NCI-H2196 (cell line): ENCODE measurements around the gene CCDC51.
A peak's percentile ranks its signal among the peaks of the same experiment; 100 is the strongest.
"Not testable (repeated sequence)": the region's sequence is repeated elsewhere in the genome, so short reads cannot be mapped to it uniquely, and the experiment has no call there.

Experiments used
- DNase-seq: peaks from one replicate; lab custom pipeline; 2025; ENCODE audit not compliant: unreplicated experiment; lab: John Stamatoyannopoulos, UW

Gene CCDC51

DNA sequence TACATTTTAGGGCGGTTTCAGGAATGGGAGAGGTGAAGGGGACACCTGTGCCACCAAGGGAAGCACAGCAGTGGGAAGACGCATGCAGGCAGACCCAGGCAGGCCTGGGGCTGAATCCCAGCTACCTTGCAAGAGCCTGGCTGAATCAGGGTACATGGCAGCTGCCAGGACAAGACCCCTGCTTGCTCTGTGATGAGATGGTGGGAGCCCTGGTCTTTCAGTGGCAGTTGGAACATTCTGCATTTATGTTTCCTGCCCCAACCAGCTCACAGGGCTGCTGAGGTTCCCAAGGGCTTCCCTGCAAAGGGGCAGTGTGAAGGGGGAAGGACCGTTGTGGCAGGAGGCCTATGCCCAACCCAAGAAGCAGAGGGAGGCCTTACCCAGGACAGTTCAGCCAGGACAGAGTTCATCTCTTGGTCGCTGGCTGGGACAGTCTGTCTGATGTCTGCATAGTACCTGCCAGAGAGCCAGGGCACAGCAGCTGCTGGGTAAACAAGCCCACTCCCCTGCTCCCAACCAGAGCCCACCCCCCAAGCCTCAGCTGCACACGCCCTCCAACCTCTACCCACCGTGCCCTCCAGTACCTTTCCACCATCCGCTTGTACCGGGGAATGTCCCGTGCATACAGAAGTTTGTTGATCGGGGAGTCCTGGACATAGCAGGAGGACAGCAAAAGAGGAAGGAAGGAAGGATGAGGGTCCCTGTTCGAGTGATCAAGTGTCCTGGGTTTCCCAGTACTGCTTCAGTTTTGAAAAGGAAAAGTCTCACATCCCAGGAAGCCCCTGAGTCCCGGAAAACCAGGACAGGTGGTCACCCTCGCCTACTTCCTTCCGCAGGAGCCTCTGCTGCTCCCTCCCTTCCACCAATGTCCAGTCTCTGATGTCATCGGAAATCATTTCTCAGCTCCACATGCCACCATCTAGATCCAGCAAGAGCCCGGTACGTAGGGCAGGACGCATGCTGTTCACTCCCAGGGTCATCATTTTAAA, 33.2 kb downstream of the CCDC51 start:
- no peak for DNase-seq

DNA sequence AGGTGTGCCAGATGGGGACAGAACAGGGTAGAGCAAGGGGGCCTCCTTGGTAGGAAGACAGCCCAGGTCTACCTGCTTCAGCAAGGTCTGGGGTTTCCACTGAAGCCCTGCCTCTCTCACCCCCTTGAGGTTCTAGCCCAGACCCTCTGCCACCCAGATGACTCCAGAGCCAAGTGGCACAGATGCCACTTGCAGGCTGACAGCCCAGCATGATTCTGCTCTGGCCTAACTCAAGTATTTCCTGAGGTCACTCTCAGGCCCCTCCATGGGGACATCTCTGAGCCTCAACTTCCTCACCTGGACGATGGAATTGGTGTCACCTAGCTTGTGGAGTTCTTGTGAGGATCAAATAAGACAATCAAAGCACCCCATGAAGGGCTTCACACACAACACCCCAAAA, 33.9 kb downstream of the CCDC51 start:
- no peak for DNase-seq

DNA sequence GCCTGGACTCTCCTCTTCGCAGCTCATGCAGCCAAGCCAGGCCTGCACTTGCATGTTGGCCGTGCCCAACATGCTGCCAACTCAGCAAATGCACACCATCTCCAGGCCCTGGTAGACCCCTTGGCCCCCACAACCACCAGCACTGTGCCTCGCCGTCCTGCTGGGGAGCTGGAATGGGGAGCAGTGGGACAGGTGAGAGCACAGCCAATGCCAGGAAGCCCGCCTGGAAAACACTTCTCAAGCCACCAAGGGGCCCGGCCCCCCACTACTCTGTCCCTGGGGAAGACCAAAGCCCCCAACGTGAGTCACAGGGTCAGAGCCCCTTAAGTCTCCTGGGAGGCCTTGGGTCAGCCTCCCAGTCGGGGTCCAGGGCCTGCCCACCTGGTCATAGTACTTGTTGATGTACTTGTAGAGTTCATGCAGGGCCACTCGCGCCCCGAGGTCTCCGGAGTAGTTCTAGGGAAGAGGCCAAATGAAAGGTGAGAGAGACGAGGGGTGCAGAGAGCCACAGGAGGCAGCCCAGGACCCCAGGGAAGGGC, 34.5 kb downstream of the CCDC51 start:
- DNase-seq = no peak

DNA sequence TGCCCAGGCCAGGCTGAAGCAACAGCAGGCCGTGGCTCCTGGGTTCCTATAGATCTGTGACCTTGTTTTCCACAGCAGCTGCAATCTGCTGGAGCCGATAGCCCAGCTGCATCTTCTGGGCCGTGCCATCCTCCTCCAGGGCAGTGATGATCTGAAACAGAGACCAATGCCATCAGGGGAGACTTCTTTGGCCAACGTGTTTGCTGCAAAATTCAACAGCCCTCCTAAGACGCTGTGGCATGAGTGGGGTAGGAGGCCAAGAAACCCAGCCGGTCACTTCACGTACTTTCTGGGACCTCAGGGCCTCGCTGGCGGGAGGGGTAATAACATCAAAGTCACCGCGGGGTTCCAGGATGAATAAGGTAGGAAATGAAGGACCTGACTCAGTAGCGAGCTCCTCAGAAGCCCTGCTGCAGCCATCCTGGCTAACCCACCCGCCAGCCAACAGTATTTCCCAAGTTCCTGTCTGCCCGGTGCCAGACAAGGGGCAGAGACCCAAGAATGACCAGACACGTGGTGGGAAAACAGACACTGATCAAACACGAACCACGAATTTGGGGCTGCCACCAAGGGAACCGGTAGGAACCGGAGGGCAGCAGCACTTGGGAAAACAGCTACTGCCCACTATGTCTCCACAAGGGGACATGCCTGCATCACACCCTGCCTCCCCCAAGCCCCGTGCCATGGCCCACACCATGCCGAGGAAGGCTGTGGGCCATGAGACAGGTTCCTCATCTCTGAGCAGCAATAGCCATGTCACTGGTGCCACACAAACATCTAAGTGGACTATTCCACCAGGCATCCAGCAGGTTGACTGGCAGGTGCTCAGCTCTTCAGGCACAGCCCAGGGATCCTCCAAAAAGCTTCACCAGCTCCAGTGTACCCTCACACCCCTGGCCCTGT, 35.2 kb downstream of the CCDC51 start:
- no peak for DNase-seq

DNA sequence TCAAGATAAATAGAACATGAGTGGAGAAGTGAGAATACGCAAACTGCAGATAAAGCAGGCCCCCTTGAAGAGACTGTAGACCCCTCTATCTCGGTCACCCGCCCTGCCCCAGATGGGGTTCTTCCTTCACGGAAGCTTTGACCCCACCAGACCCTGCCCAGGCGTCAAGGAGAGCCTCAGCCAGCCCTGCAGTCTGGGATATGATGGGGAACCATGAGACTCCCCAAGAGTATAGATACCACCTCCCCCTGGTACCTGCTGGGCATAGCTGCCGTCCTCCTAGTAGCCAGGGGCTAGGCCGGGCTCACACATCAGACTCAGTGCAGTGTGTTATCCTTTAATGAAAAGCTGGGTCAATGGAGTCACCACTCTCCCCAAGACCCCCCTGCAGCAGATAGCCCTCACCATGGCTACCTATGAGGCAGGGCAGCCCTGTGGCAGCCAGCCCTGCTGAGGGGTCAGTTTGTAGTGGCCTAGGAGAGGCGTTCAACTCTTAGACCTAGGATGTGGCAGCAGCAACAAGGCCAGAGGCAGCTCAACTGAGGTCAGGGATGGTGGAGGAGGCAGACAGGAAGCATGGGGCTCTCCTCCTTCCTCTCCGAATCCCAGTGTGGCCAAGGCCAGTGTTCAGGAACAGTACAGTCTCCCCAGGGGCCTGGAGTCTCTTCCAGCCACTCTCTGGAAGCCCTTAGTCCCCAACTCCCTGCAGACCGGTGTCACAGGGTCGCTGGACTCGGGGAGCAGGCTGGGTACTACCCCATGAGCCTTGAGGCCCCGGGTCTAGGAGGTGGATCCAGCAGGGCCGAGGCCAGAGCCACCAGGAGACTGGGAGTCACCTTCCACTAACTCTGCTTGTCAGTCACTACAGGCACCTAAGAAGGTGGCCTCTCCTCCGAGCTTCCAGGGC, 36.1 kb downstream of the CCDC51 start:
- DNase-seq = no peak

DNA sequence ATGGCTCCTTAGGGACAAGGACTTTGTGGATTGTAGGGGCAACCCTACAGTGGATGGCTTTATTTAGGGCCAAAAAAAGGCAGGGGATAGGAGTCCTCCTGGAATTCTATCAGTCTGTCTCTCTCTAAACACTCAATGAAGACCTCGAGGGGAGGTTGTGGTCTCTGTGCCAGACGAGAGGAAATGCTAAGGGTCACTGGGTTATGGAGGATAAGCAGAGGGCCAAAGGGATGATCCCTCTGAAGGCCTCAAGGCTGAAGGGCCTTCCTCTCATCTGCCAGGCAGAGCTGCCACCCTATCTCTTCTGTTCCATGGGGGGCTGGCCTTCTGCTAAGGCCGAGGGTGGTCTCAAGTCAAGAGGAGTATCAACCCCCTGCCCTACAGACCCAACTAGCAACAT, 37.0 kb downstream of the CCDC51 start:
- no peak for DNase-seq

DNA sequence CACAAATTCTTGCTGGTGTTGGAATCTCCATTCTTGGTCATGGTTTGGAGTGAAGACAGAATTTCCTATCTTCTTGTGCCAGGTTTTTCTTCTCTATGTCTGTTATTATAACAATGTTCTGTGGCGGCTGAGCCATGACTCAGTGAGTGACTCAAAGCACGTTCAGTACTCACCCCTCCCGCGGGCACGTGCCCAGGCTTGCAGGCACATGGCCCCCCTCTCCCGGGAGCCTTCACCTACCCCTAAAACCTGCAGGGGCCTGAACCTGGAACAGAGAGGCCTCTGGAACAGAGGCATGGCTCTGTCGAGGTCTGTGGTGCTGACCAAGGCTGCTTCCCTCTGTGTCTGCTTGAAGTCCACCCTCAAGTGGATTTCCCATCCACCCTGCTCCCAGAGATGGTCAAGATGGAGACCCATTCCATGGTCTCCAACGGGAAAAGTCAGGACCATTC, 37.6 kb downstream of the CCDC51 start:
- DNase-seq = no peak

DNA sequence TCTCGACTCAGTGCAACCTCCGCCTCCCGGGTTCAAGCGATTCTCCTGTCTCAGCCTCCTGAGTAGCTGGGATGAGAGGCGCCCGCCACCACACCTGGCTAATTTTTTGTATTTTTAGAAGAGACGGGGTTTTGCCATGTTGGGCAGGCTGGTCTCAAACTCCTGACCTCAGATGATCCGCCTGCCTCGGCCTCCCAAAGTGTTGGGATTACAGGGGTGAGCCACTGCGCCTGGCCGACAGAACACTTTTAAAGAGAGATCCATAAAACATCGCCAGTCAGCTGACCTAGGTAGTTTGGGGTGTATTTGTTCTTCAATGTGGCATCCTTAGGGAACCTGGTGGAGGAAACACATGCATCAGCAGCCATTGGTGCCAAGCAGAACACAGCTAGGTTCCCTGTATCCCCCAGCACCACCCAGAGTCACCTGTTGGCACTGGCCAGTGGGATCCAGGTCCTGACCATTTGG, 38.5 kb downstream of the CCDC51 start:
- not testable (repeated sequence) for DNase-seq

DNA sequence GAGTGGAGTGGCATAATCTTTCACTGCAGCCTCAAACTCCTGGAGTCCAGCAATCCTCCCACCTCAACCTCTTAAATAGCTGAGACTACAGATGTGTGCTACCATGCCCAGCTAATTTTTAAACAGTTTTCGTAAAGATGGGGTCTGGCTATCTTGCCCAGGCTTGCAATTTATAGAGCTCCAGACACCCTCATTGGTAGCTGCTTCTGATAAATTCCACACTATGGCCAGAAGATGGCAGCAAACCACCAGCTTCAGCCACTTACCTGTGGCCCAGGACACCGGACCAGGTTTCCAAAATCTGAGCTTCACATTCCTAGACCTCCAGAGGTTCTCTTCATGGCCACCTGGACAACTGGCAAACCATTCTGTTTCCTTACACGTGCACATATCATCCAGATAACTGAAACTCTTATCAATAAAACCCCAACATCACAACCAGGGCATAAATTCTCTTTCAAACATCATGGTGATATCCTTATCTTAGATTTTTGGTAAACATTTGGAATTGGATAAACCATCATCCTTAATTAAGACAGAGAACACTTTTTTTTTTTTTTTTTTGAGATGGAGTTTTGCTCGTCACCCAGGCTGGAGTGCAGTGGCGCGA, 39.0 kb downstream of the CCDC51 start:
- peak; percentile 29 for DNase-seq

DNA sequence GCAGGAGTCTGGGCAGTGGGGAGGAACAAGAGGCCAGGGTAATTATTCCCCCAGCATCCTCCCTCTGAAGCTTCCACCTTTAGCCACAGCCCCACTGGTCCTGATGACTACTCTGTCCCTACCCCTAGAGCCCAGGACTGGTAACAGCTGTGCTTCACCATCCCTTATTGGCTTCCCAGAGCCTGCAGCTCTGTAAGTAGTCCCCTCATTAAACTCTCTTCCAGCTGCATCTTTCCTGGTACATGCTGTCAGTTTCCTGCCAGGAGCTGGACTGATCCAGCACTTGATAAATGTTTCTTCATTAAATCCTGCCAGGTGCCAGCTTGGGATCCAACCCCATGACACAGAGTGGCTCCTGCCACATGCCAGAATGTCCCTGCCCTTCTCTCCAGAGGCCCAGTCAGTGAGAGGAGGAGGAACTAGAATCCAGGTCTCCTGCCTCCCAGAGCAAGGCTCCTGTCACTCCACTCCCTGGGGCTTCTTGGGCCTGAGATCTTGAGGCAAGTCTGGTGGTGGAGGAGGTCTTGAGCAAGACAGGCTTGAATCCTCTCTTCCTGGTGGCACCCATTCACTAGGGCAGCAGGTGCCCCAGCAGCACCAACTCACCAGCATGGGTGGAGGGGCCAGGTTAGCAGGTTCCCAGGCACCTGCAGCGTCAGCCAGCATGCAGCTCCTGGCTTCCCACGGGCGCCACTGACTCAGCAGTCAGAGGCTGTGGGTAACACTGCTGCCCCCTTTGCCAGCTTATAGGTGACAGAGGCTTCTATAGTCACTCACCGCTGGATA, 40.3 kb downstream of the CCDC51 start:
- no peak for DNase-seq

DNA sequence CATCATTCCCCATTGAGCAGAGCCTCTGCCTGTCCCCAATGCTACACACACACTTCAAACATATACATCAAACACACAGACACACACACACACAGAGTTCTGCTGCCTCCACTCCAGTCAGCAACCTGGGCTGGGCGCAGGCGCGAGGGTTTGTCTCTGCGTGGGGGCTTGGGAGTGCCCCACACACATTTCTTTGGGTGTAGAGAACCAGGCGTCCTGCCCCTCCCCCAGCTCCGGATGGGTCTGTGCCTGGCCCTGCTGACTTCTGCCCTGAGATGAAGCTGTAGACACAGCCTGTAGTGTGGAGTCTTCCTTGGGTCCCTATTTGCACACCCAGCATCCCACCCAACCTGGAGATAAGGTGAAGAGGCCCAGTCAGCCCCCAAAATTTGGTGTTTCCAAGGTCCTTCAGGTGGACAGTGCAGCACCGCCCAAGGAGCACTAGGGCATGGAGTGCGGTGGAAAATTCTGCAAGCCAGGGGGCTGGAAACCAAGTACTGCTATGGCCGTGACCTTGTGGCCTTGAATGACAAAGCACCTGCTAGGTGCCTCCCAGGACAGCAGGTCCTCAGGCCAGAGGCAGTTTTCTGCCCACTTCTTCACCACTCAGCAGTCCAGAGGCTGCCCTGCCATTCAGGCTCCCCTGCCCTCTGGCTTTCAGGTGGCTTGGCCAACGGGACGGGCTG, 41.1 kb downstream of the CCDC51 start:
- no peak for DNase-seq

DNA sequence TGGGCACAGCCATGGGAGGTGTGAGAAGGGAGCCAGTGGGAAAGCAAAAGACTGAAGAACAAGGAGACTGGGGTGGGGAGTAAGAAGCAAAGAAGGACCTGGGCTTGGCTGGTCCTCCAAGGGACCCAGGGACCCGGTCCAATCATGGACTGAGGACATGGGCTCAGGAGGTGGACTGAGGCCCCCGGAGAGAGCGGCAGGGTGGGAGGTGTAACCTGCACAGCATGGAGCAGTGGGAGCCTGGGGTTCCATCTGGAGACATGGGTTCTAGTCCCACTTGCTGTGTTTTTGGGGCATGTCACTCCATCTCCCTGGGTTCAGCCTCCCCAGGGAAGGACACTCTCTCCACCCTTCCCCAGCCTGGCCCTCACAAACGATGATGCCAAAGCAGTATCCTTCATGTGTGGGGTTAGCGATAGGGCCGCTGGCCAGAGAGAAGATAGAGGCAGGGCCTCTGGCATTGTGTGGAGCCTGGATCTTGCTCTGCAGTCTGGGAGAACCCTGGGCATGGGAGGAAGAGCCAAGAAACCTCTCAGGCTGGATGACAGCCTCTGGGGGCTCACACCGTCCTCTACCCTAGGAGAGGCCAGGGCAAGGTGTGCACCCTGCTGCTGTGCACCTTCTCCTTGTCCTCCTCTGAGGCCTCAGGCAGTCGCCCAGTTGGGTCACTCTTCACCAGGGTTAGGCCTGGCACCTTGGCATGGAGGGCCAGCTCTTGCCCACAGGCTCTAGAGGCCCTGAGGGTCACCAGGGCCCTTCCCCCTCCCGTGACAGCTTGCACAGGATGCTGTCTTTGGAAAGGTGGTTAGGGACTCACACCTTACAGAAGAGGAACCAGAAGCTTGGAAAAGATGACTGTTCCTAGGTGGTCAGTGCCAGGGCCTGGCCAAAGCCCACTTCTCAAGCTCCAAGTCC, 41.9 kb downstream of the CCDC51 start:
- DNase-seq = no peak

DNA sequence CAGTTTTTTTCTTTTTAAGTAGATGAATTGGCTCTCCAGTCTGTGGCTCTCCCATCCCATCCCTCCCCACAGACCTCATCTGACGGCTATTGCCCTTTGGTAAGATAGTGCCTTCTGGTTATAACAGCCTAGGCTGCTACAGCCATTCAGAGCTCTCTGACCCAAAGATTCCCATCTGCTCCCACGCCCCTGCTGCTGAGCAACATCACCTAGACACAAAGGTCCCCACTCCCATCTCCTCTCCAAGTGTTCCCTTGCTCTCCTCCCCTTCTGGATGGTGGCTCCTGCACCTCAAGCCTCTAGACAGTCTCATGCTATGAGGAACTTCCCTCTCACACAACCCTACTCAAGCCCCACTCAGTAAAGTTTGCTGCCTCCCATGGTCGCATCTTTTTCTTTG, 44.2 kb downstream of the CCDC51 start:
- DNase-seq = no peak

DNA sequence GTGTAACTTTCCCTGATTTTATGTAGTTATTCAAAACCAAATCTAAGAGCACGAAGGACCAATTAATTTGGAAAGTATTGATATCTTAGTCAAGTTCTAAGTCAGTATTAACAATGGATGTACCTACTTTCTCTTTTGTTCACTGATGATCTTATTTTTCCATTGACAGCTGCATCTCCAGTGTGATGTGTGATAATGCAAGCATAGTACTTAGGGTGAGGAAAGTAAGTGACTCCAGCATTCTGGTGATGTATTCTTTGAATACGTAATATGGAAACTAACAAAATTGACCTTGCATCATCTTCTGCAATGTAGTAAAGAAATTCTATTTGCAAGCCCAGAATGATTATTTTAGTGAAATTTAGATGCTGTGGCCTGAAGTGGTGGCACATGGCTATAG, 45.5 kb downstream of the CCDC51 start:
- no peak for DNase-seq

DNA sequence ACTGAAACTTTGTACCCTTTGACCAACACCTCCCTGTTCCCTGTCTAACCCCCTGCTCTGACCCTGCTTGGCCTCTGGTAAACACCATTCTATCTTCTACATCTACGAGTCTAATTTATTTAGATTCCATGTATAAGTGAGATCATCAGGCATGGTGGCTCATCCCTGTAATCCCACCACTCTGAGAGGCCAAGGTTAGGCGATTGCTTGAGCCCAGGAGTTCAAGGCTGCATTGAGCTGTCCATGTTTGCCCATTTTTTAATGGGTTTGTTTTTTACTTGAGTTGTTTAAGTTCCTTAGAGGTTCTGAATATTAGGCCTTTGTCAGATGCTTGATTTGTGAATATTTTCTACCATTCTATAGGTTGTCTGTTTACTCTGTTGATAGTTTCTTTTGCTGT, 51.0 kb downstream of the CCDC51 start:
- no peak for DNase-seq

DNA sequence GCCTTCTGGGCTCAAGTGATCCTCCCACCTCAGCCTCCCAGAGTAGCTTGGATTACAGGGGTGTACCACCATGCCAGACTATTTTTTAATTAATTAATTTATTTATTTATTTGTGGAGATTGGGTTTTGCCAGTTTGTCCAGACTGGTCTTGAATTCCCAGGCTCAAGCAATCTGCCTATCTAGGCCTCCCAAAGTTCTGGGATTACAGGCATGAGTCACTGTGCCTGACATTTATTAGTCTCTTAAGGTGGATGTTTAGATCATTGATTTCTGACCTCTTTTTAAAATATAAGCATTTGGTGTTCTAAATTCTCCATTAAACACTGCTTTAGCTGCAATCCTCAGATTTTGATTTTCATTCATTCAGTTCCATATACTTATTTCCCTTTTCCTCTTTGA, 52.3 kb downstream of the CCDC51 start:
- no peak for DNase-seq
